ENCODE data around the gene CDKN2D.

DNA sequence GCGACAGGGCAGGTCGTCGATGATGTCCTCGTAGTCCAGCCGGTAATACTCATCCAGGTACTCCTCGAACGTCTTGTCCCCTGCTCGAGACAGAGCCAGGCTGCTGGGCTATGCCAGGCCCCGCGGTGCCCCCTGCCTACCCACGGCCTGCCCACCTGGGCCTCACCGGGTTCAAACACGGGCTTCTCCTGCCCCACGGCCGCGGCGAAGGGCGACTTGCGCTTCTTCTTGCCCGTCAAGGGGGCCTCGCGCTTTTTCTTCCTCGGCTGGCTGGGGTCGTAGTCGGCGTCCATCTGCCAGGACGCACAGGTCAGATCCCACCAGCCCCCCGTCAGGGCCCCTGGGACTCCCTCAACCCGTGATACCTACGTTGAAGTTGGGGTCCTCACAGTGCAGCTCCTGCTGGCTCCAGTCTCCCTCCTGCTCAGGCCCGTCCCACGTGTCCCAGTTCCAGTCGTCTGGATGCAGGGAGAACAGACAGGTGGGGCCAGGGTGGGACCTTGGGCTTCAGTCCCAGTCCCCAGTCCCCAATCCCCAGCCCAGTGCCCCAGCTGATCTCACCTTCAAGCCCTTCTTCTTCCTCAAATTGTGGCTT, 11.1 kb downstream of the CDKN2D start:
- TF ChIP-seq POLR2AphosphoS5 (IDR thresholded peaks at IDR 0.05; ENCODE audit: low read depth, low read length) (no peak), POLR2A (IDR thresholded peaks at IDR 0.05; ENCODE audit: low read depth, low read length) (peak; percentile 35; the same call in 1 of the 2 replicates), TAF1 (IDR thresholded peaks at IDR 0.05; ENCODE audit: borderline replicate concordance, low read depth, low read length) (no peak)
